NCI-H345 treated with DMSO at 0.1 percent for 48 hours (cell line): ENCODE data around the gene ANKRD9.
A peak's percentile ranks its signal among the peaks of the same experiment; 100 is the strongest.
"Not testable (repeated sequence)": the region's sequence is repeated elsewhere in the genome, so short reads cannot be mapped to it uniquely, and the experiment has no call there.

Experiments used
- DNase-seq: peaks from one replicate; lab custom pipeline; 2025; ENCODE audit not compliant: unreplicated experiment; lab: John Stamatoyannopoulos, UW

The ANKRD9 gene

DNA sequence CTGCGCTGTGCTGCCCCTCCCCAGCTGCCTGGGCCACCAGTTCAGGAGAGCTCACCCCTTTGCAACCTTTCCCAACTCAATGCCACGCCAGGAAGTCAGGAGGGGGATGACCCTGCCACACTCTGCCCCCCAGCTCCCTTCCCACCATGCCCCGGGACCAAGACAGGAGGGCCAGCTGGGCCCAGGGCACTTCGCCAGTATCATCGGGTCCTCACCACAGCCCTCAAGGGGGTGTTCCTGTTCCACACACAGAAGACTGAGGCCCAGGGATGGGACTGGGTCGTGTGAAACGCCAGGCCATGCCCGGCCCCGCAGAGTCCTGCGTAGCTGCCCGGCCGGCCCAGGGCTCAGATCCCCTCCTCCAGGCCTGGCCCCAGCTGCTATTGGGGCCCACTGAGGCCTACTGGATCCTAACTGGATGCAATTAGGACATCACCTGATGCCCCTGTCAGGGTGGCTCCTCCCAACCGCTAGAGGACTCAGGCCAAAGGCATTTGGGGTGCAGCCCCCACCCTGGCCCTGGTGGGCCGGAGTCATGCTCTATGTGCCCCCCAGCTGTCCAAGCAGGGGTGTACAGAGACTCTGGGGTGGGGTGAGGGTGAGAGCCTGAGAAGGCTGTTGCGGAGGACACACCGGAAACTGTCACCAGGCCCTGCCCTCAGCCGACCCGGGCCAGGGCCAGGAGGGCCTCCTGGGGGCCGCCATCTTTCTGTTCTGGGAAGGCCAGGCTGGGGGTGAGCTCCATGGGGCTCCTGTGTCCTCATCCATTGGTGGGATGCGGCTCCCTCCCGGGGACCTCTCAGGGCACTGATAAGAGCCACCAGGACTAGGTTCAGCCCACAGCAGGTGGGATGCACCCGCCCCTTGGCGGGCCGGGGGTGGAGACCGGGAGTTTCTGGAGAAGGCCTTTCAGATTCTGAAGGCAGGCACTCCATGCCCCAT, 29.3 kb upstream of the ANKRD9 start:
- DNase-seq = no peak

- no peak for DNase-seq
Measured at GRCh38 chr14:102537981-102538601, 28.5 kb upstream of the ANKRD9 start.

DNA sequence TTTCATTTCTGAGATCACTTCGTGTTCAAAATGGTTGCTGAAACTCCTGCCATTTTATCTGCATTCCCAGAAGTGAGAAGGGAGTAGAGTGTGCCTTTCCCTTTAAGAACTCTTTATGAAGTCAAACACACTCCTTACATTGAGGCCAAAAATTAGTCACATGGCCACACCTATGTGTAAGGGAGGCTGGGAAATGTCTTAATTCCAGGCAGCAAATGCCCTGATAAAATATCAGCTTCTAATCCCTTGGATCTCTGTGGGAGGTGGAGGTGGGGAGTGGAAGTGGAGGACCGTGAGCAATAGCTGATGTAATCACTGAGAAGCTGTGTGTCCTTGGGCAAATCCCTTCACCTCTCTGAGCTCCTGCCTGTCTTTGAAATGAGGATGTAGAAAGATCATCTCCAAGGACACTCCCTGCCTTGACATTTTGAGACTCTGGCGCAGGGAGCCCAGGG, 22.7 kb upstream of the ANKRD9 start:
- no peak for DNase-seq

GRCh38 chr14:102530828-102531478, 21.4 kb upstream of the ANKRD9 start:
- DNase-seq = no peak

DNA sequence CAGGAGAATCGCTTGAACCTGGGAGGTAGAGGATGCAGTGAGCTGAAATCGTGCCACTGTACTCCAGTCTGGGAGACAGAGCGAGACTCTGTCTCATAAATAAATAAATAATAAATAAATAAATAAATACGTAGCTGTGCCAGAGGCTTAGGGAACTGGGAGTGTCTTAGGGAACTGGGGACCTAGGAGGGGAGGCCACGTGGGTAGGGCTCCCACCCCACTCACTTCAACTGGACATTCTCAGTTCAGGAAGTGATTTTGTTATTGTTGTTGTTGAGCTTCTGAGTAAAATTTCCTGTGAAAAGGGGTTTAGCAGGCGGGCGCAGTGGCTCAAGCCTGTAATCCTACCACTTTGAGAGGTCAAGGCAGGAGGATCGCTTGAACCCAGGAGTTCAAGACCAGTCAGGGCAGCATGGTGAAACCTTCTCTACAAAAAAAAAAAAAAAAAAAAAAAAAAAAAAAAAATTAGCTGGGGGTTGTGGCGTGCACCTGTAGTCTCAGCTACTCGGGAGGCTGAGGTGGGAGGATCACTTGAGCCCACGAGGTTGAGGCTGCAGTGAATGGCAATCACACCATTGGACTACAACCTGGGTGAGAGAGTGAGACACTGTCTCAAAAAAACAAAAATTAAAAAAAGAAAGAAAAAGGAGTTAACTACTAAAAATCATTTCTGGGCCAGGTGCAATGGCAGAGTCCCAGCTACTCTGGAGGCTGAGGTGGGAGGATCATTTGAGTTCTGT, 19.0 kb upstream of the ANKRD9 start:
- DNase-seq = no peak

DNA sequence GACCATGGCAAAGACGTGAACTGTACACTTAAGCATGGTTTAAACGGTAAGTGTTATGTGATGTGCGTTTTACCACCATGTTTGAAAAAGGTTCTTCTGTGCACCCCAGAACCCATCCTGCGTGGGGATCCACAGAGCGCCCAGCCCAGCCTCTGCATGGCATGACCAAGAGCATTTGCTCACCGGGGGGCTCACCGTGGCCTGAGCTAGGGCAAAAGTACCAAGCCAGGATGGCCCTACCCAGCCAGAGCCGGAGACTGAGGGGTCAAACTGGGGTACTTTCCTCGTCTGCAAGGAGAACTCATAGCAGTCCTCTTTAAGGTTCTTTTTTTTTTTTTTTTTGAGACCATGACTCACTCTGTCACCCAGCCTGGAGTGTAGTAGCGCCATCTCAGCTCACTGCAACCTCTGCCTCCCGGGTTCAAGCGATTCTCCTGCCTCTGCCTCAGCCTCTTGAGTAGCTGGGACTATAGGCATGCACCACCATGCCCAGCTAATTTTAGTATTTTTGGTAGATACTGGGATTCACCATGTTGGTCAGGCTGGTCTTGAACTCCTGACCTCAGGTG, 16.4 kb upstream of the ANKRD9 start:
- DNase-seq = no peak

GRCh38 chr14:102525219-102525928, 15.8 kb upstream of the ANKRD9 start:
- DNase-seq = peak; percentile 58

GRCh38 chr14:102524451-102525218, 15.1 kb upstream of the ANKRD9 start:
- peak; percentile 96 for DNase-seq

- DNase-seq = no peak
Measured at GRCh38 chr14:102523569-102524450, 14.2 kb upstream of the ANKRD9 start.

DNA sequence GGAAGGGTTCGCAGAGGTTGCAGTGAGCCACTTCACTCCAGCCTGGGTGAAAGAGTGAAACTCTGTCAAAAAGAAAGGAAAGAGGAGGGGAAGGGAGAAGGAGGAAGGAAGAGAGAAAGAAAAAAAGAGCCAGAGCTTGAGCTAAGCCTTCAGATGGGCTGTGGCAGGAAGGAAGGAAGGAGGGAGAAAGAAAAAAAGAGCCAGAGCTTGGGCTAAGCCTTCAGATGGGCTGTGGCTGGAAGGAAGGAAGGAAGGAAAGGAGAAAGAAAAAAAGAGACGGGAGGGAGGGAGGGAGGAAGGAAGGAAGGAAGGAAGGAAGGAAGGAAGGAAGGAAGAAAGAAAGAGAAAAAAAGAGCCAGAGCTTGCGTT, 13.6 kb upstream of the ANKRD9 start:
- no peak for DNase-seq

GRCh38 chr14:102519709-102520108, 10.1 kb upstream of the ANKRD9 start:
- DNase-seq = not testable (repeated sequence)

DNA sequence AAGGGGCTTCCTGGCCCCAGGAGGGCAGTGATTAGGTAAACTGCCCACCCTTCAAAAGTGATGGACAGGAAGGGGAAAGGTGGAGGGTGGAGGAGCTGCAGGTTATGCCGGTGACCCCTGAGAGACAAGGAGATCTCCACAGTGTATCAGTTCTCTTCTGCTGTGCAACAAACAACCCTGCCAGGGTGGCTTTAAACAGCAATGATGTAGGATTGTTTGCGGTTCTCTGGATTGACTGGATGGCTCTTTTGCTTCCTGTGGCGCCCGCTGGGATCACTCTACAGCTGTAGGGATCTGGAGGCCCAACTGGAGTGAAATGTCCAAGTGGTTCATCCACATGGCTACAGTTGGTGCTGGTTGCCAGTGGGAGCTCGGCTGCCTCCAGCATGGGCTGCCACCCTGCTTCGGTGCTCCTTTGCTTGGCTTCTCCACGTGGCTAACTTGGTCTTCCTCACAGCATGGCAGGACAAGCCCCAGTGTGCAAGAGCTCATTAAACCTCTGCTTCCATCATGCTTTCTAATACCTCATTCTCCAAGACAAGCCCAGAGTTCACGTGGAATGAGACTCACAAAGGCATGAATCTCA, 8.6 kb upstream of the ANKRD9 start:
- no peak for DNase-seq

GRCh38 chr14:102517392-102518062, 8.0 kb upstream of the ANKRD9 start:
- no peak for DNase-seq

DNA sequence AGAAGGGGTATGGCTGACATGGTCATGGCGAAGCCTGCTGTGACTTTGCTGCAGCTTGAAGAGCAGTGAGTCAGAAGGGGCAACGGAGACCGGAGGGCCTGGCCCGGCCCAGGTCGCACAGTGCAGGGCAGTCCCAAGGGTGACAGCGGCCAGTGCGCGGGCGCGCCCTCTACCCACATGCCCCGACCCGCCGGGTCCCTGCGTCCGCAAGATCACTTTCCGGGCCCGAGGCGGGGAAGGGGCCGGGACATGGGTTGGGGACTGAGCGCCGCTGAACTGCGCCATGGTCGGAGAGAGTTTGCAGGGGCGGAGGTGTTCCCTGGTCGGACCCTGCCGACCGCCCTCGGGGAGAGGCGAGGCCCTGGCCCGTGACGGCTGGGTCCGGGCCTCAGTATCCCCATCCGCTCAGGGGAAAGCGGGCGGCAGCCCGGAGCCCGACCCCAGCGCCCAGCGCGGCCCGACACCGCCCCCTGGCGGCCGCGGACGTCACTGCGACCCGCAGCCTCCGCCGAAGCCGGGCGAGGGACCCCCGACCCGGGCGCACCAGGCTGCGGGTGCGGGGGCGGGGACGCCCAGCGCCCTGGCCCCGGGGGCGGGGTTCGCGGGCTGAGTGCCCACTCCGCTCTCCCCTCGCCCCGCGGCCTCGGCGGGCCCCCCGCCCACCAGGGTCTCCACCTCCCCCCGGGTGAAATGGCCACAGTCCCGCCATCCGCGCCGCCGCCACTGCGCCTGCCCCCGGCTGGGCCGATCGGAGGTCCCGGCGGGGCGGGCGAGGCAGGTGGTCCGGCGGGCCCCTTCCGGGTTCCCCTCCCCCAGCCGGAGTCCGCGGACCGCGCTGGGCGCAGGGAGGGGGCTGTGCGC, 7.2 kb upstream of the ANKRD9 start:
- DNase-seq = peak; percentile 33

DNA sequence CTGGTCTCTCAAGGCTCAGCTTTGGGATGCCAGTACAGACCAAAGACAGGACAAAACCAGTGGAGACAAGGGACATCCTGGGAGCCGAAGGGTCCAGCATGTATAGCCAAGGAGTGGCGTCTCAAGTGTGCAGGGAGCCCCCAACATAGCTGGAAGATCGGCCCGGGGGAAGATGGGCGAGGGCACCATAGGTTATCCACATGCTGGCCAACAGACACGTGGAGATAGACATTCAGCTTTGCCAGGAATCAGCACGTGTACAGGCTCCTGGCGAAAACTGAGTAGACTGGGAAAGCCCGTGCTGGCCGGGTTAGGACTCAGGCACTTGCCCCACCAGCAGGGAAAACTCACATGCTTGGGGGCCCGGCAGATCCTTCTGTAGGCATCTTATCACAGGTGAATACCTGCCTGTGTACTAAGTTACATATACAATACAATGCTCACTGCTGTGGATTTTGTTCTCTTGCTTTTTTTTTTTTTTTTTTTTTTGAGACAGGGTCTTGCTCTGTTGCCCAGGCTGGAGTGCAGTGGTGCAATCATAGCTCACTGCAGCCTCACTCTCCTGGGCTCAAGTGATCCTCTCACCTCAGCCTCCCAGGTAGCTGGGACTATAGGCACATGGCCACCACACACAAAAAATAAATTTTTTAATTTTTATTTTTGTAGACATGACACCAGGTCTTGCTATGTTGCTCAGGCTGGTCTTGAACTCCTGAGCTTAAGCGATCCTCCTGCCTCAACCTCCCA, 5.6 kb upstream of the ANKRD9 start:
- no peak for DNase-seq
